ENCODE data around the gene IL15.

Gene IL15

DNA sequence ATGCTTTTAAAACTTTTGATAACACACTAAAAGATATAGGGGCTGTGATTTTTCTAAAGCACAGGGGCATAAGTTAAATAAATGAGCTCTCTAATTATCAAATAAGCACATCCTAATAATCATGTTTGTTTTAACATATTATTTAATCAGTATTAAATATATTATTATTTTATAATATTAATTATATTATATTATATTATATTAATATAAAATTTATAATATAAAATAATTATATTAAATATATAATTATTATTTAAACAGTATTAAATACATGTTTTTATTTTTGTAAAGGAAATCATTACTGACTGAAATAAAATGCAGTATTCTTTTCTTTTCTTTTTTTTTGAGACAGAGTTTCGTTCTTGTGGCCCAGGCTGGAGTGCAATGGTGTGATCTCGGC, 136.5 kb downstream of the IL15 start:
- DNase-seq (ENCODE audit: low read depth) = no peak

GRCh38 chr4:141782205-141782604, 145.8 kb downstream of the IL15 start:
- no peak for DNase-seq (ENCODE audit: low read depth)

Data from fibroblast of the conjunctiva (primary cell).